DMS153 treated with DMSO at 0.1 percent for 48 hours (cell line): Measurements from ENCODE around the gene IFITM1.
"Not testable (repeated sequence)": the region's sequence is repeated elsewhere in the genome, so short reads cannot be mapped to it uniquely, and the experiment has no call there.

Experiments
- DNase-seq: peaks from one replicate; lab custom pipeline; 2025; ENCODE audit not compliant: unreplicated experiment; lab: John Stamatoyannopoulos, UW

The IFITM1 gene

DNA sequence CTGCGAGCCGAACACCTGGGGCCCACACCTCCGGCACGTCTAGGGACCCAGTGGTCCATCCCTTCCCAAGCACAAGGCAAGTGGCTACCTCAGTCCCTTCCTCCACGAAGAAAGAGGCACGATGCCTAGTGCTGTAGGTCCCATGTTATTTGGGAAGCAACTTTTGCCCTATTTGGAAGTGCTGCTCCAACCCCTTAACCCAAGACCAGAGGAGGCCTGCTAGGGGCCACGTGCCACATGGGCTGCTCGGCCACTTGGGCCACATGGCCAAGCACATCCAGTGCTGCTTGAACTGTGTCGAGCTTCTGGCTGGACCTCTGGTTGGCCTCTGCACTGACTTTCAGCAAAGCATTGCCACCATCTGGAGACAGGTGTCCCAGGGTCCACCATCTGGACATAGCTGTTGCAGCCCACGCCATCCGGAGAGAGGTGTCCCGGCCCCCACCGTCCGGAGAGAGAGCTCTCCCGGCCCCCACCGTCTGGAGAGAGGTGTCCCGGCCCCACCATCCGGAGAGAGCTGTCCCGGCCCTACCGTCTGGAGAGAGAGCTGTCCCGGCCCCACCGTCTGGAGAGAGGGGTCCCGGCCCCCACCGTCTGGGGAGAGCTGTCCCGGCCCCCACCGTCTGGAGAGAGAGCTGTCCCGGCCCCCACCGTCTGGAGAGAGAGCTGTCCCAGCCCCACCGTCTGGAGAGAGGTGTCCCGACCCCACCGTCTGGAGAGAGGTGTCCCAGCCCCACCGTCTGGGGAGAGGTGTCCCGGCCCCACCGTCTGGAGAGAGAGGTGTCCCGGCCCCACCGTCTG lies 49.0 kb downstream of the IFITM1 start:
- DNase-seq: no peak

GRCh38 chr11:363443-363805 lies 49.6 kb downstream of the IFITM1 start:
- DNase-seq: not testable (repeated sequence)

DNA sequence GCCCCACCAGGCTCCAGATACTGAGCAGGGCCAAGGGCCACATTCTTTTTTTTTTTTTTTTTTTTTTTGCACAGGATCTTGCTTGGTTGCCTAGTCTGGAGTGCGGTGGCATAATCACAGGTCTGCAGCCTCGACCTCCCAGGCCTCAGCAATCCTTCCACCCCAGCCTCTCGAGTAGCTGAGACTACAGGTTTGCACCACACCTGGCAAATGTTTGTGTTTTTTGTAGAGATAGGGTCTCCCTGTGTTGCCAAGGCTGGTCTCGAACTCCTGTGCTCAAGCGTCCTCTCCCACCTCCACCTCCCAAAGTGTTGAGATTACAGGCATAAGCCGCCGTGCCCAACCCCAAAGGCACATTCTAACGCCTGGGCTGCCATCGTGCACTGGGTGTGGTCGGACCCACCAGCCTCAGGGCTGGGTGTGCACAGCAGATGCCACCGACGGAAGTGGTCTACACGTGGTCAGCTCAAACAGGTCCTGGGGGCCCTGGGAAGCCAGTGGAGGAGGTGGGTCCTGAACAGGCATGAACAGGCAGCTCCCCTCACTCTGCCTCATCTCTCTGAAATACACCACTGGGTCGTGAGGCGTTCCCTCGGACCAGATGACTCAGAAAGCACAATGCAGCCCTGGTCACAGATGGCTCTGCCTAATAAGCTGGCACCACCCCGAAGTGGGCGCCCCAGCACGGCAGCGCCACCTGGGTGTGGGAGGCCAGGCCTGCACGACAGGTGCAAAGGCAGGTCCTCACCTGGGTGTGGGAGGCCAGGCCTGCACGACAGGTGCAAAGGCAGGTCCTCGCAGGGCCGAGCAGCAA lies 50.3 kb downstream of the IFITM1 start:
- no peak for DNase-seq
